Measurements from ENCODE around the gene OXLD1. TPM values are rescaled to one million over a fixed set of nuclear protein-coding genes. Genes with fewer than 3 reads are reported as not detected.

OXLD1 gene
- total RNA-seq, 1 experiment from 2014 or later = 37.0 TPM

DNA sequence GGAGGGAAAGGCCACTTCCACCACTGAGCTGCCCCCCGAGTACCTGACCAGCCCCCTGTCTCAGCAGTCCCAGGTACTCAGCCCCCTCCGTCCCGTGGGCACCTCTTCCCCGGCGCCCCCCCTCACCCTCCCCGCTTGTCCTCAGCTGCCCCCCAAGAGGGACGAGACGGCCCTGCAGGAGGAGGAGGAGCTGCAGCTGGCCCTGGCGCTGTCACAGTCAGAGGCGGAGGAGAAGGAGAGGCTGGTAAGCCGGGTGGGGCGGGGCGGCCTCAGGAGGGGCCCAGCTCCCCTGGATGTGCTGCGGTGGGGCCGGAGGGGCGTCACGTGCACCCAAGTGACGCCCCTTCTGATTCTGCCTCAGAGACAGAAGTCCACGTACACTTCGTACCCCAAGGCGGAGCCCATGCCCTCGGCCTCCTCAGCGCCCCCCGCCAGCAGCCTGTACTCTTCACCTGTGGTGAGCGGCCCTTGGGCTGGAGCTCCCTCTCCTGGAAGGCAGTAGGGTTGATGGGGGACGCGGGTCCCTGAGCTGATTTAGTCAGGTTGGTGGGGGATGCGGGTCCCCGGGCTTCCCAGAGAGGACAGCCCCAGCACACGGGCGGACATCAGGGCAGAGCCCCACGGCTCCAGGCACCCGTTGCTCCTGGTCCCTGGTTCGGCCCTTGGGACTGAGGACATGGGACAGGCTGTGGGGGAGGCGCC lies 27.3 kb upstream of the OXLD1 start:
- H3K27me3 Mint-ChIP-seq (ENCODE audit: insufficient read depth, unreplicated experiment) = no peaks in the 10 kb centered on the region
- no peak overlapping the region for H3K27ac Mint-ChIP-seq (ENCODE audit: unreplicated experiment)
- H3K36me3 Mint-ChIP-seq (ENCODE audit: insufficient read depth, unreplicated experiment) = peaks cover 84% of the 10 kb centered on the region
- ChIA-PET CTCF (interaction anchor here (0.6 to 1.3 kb wide), 2 partner anchors 9 to 62 kb away, joined by 3 to 5 read pairs; no protein-coding TSS in a partner anchor), POLR2A (no interaction called here)
- no peaks in the 10 kb centered on the region for H3K4me1 ChIP-seq
- H3K4me1 Mint-ChIP-seq (ENCODE audit: low read depth, unreplicated experiment) = no peaks in the 10 kb centered on the region
- peaks cover 7% of the 10 kb centered on the region for H3K36me3 ChIP-seq (ENCODE audit: control insufficient read depth, insufficient read depth, low read length)
- intact Hi-C loops (cut with micrococcal nuclease; ENCODE audit: unreplicated experiment) = no loop called here
- TF ChIP-seq, protein P1, sequence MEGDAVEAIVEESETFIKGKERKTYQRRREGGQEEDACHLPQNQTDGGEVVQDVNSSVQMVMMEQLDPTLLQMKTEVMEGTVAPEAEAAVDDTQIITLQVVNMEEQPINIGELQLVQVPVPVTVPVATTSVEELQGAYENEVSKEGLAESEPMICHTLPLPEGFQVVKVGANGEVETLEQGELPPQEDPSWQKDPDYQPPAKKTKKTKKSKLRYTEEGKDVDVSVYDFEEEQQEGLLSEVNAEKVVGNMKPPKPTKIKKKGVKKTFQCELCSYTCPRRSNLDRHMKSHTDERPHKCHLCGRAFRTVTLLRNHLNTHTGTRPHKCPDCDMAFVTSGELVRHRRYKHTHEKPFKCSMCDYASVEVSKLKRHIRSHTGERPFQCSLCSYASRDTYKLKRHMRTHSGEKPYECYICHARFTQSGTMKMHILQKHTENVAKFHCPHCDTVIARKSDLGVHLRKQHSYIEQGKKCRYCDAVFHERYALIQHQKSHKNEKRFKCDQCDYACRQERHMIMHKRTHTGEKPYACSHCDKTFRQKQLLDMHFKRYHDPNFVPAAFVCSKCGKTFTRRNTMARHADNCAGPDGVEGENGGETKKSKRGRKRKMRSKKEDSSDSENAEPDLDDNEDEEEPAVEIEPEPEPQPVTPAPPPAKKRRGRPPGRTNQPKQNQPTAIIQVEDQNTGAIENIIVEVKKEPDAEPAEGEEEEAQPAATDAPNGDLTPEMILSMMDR (IDR thresholded peaks at IDR 0.05; ENCODE audit: insufficient read depth in 1 of 2, low read depth in 1 of 2, low read length in 1 of 2, severe bottlenecking in 1 of 2, unreplicated experiment in 1 of 2) = peak in 1 of 2 experiments; percentile 25
- H3K9me3 Mint-ChIP-seq (ENCODE audit: unreplicated experiment) = no peaks in the 10 kb centered on the region
- peak; percentile 36 to 44 for DNase-seq
- BruUV-seq (replicated peaks) = no TSS peak
- no peaks in the 10 kb centered on the region for H3K27me3 ChIP-seq (replicated peaks; ENCODE audit: control insufficient read depth, insufficient read depth, low read length)
- no peak overlapping the region for H3K4me3 Mint-ChIP-seq (ENCODE audit: unreplicated experiment)
- H3K4me3 ChIP-seq (ENCODE audit: low read depth, low read length) = no peak overlapping the region
- no peaks in the 10 kb centered on the region for H3K9me3 ChIP-seq

DNA sequence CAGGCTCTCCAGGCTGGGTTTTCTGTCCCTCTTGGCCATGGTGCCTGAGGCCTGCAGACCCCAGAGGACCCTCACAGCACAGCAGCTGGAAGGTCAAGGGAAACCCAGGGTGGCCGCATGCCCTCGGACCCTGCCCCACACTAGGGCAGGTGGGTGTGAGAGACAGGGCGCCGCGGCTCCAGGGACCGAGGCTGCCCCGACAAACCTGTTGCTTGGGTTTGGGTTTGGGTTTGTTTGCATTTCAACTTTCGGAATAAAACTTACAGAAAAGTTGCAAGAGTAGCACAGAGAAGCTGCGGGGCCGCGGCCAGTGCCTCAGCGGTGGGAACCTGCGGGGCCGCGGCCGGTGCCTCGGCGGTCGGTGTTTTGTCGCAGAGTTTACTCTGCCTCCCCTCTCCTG lies 25.2 kb upstream of the OXLD1 start:
- POLR2A ChIA-PET = no interaction called here
- no peaks in the 10 kb centered on the region for H3K9me3 ChIP-seq
- intact Hi-C loops (cut with micrococcal nuclease; ENCODE audit: unreplicated experiment) = no loop called here
- no peaks in the 10 kb centered on the region for H3K9me3 Mint-ChIP-seq (ENCODE audit: unreplicated experiment)
- H3K4me1 Mint-ChIP-seq (ENCODE audit: low read depth, unreplicated experiment) = no peaks in the 10 kb centered on the region
- H3K27me3 ChIP-seq (replicated peaks; ENCODE audit: control insufficient read depth, insufficient read depth, low read length) = no peaks in the 10 kb centered on the region
- H3K4me3 Mint-ChIP-seq (ENCODE audit: unreplicated experiment) = no peak overlapping the region
- no peaks in the 10 kb centered on the region for H3K27me3 Mint-ChIP-seq (ENCODE audit: insufficient read depth, unreplicated experiment)
- DNase-seq = no peak
- CTCF ChIA-PET = interaction anchor here (0.6 kb wide), 1 partner anchor 43 kb away, joined by 3 read pairs; no protein-coding TSS in a partner anchor
- TF ChIP-seq, protein P1 (IDR thresholded peaks at IDR 0.05; ENCODE audit: insufficient read depth in 1 of 2, low read depth in 1 of 2, low read length in 1 of 2, severe bottlenecking in 1 of 2, unreplicated experiment in 1 of 2) = no peak
- no peak overlapping the region for H3K27ac Mint-ChIP-seq (ENCODE audit: unreplicated experiment)
- H3K4me1 ChIP-seq = no peaks in the 10 kb centered on the region
- H3K36me3 Mint-ChIP-seq (ENCODE audit: insufficient read depth, unreplicated experiment) = peaks cover 80% of the 10 kb centered on the region
- H3K36me3 ChIP-seq (ENCODE audit: control insufficient read depth, insufficient read depth, low read length) = peaks cover 7% of the 10 kb centered on the region
- BruUV-seq (replicated peaks) = no TSS peak
- H3K4me3 ChIP-seq (ENCODE audit: low read depth, low read length) = no peak overlapping the region

DNA sequence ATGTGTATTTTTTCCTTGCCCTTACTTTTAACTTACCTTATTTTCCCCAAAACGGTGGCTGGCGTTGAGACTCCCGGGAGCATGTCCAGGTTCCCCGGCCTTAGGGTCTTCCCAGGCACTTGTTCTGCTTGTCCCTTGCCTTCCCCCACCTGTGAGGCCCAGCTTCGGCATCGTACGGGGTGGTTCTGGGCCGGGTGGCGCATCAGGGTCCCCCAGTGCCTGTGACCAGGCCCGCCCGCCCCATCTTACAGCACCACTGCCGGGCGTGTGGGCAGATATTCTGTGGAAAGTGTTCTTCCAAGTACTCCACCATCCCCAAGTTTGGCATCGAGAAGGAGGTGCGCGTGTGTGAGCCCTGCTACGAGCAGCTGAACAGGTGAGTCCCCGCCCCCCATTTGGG lies 24.8 kb upstream of the OXLD1 start:
- BruUV-seq (replicated peaks) = no TSS peak
- Mint-ChIP-seq H3K4me1 (ENCODE audit: low read depth, unreplicated experiment) (no peaks in the 10 kb centered on the region), H3K4me3 (ENCODE audit: unreplicated experiment) (no peak overlapping the region), H3K27ac (ENCODE audit: unreplicated experiment) (no peak overlapping the region), H3K9me3 (ENCODE audit: unreplicated experiment) (no peaks in the 10 kb centered on the region), H3K27me3 (ENCODE audit: insufficient read depth, unreplicated experiment) (no peaks in the 10 kb centered on the region), H3K36me3 (ENCODE audit: insufficient read depth, unreplicated experiment) (peaks cover 78% of the 10 kb centered on the region)
- intact Hi-C loops (cut with micrococcal nuclease; ENCODE audit: unreplicated experiment) = no loop called here
- DNase-seq = no peak
- TF ChIP-seq, protein P1 (IDR thresholded peaks at IDR 0.05; ENCODE audit: insufficient read depth in 1 of 2, low read depth in 1 of 2, low read length in 1 of 2, severe bottlenecking in 1 of 2, unreplicated experiment in 1 of 2) = no peak
- Histone ChIP-seq H3K36me3 (ENCODE audit: control insufficient read depth, insufficient read depth, low read length) (peaks cover 7% of the 10 kb centered on the region), H3K4me1 (no peaks in the 10 kb centered on the region), H3K9me3 (no peaks in the 10 kb centered on the region), H3K4me3 (ENCODE audit: low read depth, low read length) (no peak overlapping the region), H3K27me3 (replicated peaks; ENCODE audit: control insufficient read depth, insufficient read depth, low read length) (no peaks in the 10 kb centered on the region)
- ChIA-PET CTCF (no interaction called here), POLR2A (no interaction called here)
